Gastroesophageal sphincter (tissue), 3 donors: ENCODE measurements around the gene ID4.

Experiments
- CTCF ChIP-seq, 4 experiments: fragments of 200-600 bp in 2 of 4; fragments of 450-650 bp in 2 of 4; sonication (generic) in 1 of 4; IDR thresholded peaks; one replicate each; pipeline ENCODE4 v1.5.1; 2017 to 2019; ENCODE audit warnings: antibody characterized with exemption in 4 of 4, mild to moderate bottlenecking in 2 of 4, moderate library complexity in 2 of 4
- EP300 ChIP-seq: sonication (generic); formaldehyde crosslinking; IDR thresholded peaks from one replicate; pipeline ENCODE4 v1.6.1; 2017; ENCODE audit warnings: antibody characterized with exemption, mild to moderate bottlenecking
- POLR2A ChIP-seq, 2 donors: fragments of 450-650 bp; IDR thresholded peaks; one replicate each; pipeline ENCODE4 v1.6.1; 2017; ENCODE audit warnings: antibody characterized with exemption in 2 of 2, mild to moderate bottlenecking in 2 of 2, moderate library complexity in 1 of 2

DNA sequence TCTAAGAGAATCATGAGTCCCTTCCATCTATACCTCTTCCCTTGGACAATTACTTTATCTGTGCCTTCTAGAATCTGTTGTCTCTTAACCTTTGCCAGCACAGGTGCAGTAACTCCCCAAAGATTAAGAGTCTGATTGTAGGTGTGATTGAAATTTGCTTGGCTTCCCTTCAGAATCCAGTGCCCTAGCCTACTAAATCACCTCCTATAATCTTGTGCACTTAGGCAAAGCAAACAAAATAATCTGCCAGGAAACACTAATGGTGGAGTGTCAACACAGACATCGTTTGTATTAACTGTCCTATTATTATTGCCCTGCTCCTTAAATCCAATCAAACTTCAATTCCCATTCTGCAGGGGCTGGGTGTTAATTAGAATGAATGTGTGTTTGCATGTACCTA, 28.0 kb downstream of the ID4 start:
- TF ChIP-seq CTCF (IDR thresholded peaks at IDR 0.05) (no peak), POLR2A (IDR thresholded peaks at IDR 0.05) (no peak), EP300 (no peak)
